Prostate gland (tissue), 2 donors: Measurements from ENCODE around the gene DUS1L. TPM values are rescaled to one million over a fixed set of nuclear protein-coding genes. Genes with fewer than 3 reads are reported as not detected.

Experiments used
- DNase-seq: peaks from one replicate; pipeline ENCODE4 v3.0.0-alpha.2; 2019; ENCODE audit warnings: low spot score
- H3K27ac ChIP-seq, 2 donors: fragments of 200-600 bp; sonication (generic); 2 replicates each; pipeline ENCODE4 v1.5.1; 2017 to 2019
- H3K27me3 ChIP-seq: fragments of 200-600 bp; sonication (generic); replicated peaks from 2 replicates; pipeline ENCODE4 v1.5.1; 2019; ENCODE audit not compliant: insufficient read depth
- H3K36me3 ChIP-seq, 2 donors: fragments of 200-600 bp; sonication (generic); 1 replicate in 1 of 2; 2 replicates in 1 of 2; pipeline versions ENCODE4 v1.5.1 to v1.8.1; 2017 to 2019
- H3K4me1 ChIP-seq: fragments of 200-600 bp; sonication (generic); replicated peaks from 2 replicates; pipeline ENCODE4 v1.5.1; 2019
- H3K4me3 ChIP-seq, 2 donors: fragments of 200-600 bp; sonication (generic); 2 replicates each; pipeline ENCODE4 v1.5.1; 2017 to 2019
- H3K9me3 ChIP-seq: fragments of 200-600 bp; sonication (generic); 2 replicates; pipeline ENCODE4 v1.5.1; 2017
- POLR2A ChIP-seq: fragments of 450-650 bp; IDR thresholded peaks from one replicate; pipeline ENCODE4 v1.6.1; 2016; ENCODE audit warnings: antibody characterized with exemption, mild to moderate bottlenecking
- POLR2AphosphoS5 ChIP-seq: sonication (generic); formaldehyde crosslinking; IDR thresholded peaks from one replicate; pipeline ENCODE4 v1.6.1; 2017; ENCODE audit warnings: antibody characterized with exemption
- WGBS: methylation state at CpG from one replicate; pipeline ENCODE4 v1.1.5; 2018; 5-methylcytosine and 5-hydroxymethylcytosine counted together
- intact Hi-C: fragments of 100-400 bp; cut with DNase I; formaldehyde crosslinking; loops from one replicate; pipeline ENCODE4 v1.14.2; 2022
- total RNA-seq, 2 donors: library from RNA; depleted of rRNA; stranded (reverse); fragments of >200 nt; gene quantifications; one replicate each; pipeline ENCODE4 v1.1.0, GENCODE V29; 2016
- TF ChIP-seq, protein P1 (sequence below), 4 experiments: fragments of 200-600 bp in 2 of 4; fragments of 450-650 bp in 2 of 4; sonication (generic) in 2 of 4; IDR thresholded peaks; 1 replicate in 3 of 4; 2 replicates in 1 of 4; pipeline ENCODE4 v1.5.1; 2016 to 2019; ENCODE audit warnings: antibody characterized with exemption in 4 of 4, mild to moderate bottlenecking in 2 of 4, moderate library complexity in 2 of 4

The DUS1L gene
- total RNA-seq, 2 donors from 2014 or later = 95.9 to 119 TPM

DNA sequence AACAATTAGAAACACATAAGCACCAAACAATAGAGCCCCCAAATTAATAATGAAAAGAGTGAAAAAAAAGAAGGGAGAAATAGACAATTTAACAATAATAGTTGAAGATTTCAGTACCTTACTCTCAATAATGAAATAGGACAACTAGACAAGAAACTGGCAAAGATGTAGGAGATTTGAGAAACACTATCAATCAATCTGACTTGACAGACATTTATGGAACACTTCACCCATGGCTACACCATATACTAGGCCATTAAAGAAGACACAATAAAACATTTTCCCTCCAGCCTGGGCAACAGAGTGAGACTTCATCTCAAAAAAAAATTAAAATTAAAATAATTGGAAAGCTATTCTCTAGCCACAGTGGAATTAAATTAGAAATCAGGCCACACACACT lies 5.0 kb upstream of the DUS1L start:
- Histone ChIP-seq H3K4me3 (no peak overlapping the region), H3K4me1 (no peaks in the 10 kb centered on the region), H3K36me3 (no peaks in the 10 kb centered on the region), H3K27ac (no peak overlapping the region), H3K9me3 (no peaks in the 10 kb centered on the region), H3K27me3 (no peaks in the 10 kb centered on the region)
- intact Hi-C loops = no loop called here
- no peak for TF ChIP-seq POLR2AphosphoS5
- no peak for TF ChIP-seq POLR2A
- TF ChIP-seq, protein P1, sequence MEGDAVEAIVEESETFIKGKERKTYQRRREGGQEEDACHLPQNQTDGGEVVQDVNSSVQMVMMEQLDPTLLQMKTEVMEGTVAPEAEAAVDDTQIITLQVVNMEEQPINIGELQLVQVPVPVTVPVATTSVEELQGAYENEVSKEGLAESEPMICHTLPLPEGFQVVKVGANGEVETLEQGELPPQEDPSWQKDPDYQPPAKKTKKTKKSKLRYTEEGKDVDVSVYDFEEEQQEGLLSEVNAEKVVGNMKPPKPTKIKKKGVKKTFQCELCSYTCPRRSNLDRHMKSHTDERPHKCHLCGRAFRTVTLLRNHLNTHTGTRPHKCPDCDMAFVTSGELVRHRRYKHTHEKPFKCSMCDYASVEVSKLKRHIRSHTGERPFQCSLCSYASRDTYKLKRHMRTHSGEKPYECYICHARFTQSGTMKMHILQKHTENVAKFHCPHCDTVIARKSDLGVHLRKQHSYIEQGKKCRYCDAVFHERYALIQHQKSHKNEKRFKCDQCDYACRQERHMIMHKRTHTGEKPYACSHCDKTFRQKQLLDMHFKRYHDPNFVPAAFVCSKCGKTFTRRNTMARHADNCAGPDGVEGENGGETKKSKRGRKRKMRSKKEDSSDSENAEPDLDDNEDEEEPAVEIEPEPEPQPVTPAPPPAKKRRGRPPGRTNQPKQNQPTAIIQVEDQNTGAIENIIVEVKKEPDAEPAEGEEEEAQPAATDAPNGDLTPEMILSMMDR (IDR thresholded peaks at IDR 0.05) = no peak
- DNase-seq = no peak

DNA sequence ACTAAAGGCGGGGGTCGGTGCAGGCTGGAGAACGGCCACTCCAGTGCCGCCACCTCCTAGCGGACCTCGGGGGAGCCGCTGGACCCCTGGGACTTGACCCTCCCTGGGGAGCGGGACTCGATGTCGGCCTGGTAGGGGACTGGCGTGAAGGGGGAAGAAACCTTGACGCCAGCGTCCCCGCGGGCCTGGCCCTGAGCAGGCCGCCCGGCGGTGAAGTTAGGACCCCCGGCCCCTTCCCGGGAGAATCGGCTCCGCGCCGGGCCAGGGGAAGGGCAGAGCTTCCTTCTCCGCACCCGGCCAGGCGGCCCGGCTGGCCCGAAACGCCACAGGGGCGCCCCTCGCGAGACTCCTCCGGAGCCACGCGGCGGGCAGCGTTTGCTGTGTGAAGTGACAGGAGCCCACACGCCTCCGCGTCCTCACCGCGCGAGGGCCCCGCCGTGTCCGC lies 389 bp downstream of the DUS1L start:
- peaks cover 20% of the 10 kb centered on the region for H3K4me1 ChIP-seq
- H3K4me3 ChIP-seq = peak overlapping the region; percentile 59 to 72
- 1% methylated on average over 17 of the region's 47 CpGs for WGBS
- intact Hi-C loops = no loop called here
- no peak for TF ChIP-seq POLR2A
- TF ChIP-seq, protein P1 (IDR thresholded peaks at IDR 0.05) = no peak
- TF ChIP-seq POLR2AphosphoS5 = no peak
- peak overlapping the region; percentile 80 to 85 for H3K27ac ChIP-seq
- peaks cover 0 to 3% of the 10 kb centered on the region in 2 donors for H3K36me3 ChIP-seq
- H3K9me3 ChIP-seq = no peaks in the 10 kb centered on the region
- no peak for DNase-seq
- H3K27me3 ChIP-seq = no peaks in the 10 kb centered on the region

- H3K27me3 ChIP-seq = no peaks in the 10 kb centered on the region
- TF ChIP-seq, protein P1 (IDR thresholded peaks at IDR 0.05) = no peak
- TF ChIP-seq POLR2A (no peak), POLR2AphosphoS5 (no peak)
These were observed 991 bp downstream of the DUS1L start for GRCh38 chr17:82064433-82065192.

GRCh38 chr17:82063424-82064415 lies 1.9 kb downstream of the DUS1L start:
- 79% methylated on average over 20 of the region's 20 CpGs for WGBS
- no peaks in the 10 kb centered on the region for H3K27me3 ChIP-seq
- H3K27ac ChIP-seq = peak overlapping the region; percentile 80 to 85
- no peak for DNase-seq
- H3K36me3 ChIP-seq = peaks cover 0 to 11% of the 10 kb centered on the region in 2 donors
- H3K9me3 ChIP-seq = no peaks in the 10 kb centered on the region
- intact Hi-C loops = no loop called here
- peaks cover 20% of the 10 kb centered on the region for H3K4me1 ChIP-seq
- TF ChIP-seq, protein P1 (IDR thresholded peaks at IDR 0.05) = no peak
- H3K4me3 ChIP-seq = no peak overlapping the region

More at GRCh38 chr17:82064433-82065192, 991 bp downstream of the DUS1L start:
- Histone ChIP-seq H3K36me3 (peaks cover 0 to 5% of the 10 kb centered on the region in 2 donors), H3K9me3 (no peaks in the 10 kb centered on the region), H3K4me3 (peak overlapping the region; percentile 59 to 72), H3K27ac (peak overlapping the region; percentile 80 to 85), H3K4me1 (peaks cover 20% of the 10 kb centered on the region)
- no peak for DNase-seq
- intact Hi-C loops = no loop called here
- 16% methylated on average over 22 of the region's 36 CpGs for WGBS
